Stimulated activated CD8-positive, alpha-beta memory T cell treated with anti-CD3 and anti-CD28 coated beads, Interleukin-4, amount 100 ng/mL, for 4 hours (primary cell): ENCODE results near the gene TMEM132E.
A peak's percentile ranks its signal among the peaks of the same experiment; 100 is the strongest.
"Not testable (repeated sequence)": the region's sequence is repeated elsewhere in the genome, so short reads cannot be mapped to it uniquely, and the experiment has no call there.

ENCODE experiments used
- DNase-seq, 2 donors: peaks; one replicate each; pipeline ENCODE4 v3.0.0-alpha.2; 2020; ENCODE audit warnings: low read depth in 2 of 2, low spot score in 1 of 2

The TMEM132E gene

GRCh38 chr17:34579017-34579946, at the start of gene TMEM132E:
Gene TMEM132E, plus strand, starts transcription at chr17:34579582. Its CDS starts 1,495 bp downstream, at chr17:34581077.
- no peak for DNase-seq

GRCh38 chr17:34530918-34531317, 48.5 kb upstream of the TMEM132E start:
- DNase-seq, result no peak

GRCh38 chr17:34532281-34533065, 46.9 kb upstream of the TMEM132E start:
- no peak for DNase-seq

- DNase-seq, result no peak
These were observed 45.4 kb upstream of the TMEM132E start for GRCh38 chr17:34533806-34534527.

- DNase-seq, result no peak
These were observed 41.9 kb upstream of the TMEM132E start for GRCh38 chr17:34537445-34537844.

GRCh38 chr17:34538582-34538981, 40.8 kb upstream of the TMEM132E start:
- not testable (repeated sequence) for DNase-seq

GRCh38 chr17:34539881-34540280, 39.5 kb upstream of the TMEM132E start:
- DNase-seq, result no peak

- DNase-seq, result peak; percentile 9 to 20
These were observed 36.6 kb upstream of the TMEM132E start for GRCh38 chr17:34542700-34543336.

GRCh38 chr17:34547453-34548063, 31.8 kb upstream of the TMEM132E start:
- DNase-seq, result no peak

- no peak for DNase-seq
These were observed 29.4 kb upstream of the TMEM132E start for GRCh38 chr17:34549966-34550365.

- no peak for DNase-seq
These were observed 25.5 kb upstream of the TMEM132E start for GRCh38 chr17:34553907-34554306.

GRCh38 chr17:34556384-34556783, 23.0 kb upstream of the TMEM132E start:
- no peak for DNase-seq

GRCh38 chr17:34556931-34557330, 22.5 kb upstream of the TMEM132E start:
- no peak for DNase-seq

- no peak for DNase-seq
These were observed 18.1 kb upstream of the TMEM132E start for GRCh38 chr17:34561328-34561727.

GRCh38 chr17:34562387-34562786, 17.0 kb upstream of the TMEM132E start:
- no peak for DNase-seq

GRCh38 chr17:34565713-34566112, 13.7 kb upstream of the TMEM132E start:
- DNase-seq, result no peak

- DNase-seq, result no peak
These were observed 13.2 kb upstream of the TMEM132E start for GRCh38 chr17:34566201-34566600.

GRCh38 chr17:34566873-34567272, 12.5 kb upstream of the TMEM132E start:
- no peak for DNase-seq

GRCh38 chr17:34567691-34568465, 11.5 kb upstream of the TMEM132E start:
- DNase-seq, result no peak

- DNase-seq, result no peak
These were observed 10.4 kb upstream of the TMEM132E start for GRCh38 chr17:34568953-34569352.
